Liver (tissue), 3 donors: ENCODE results near the gene TKTL2.

ENCODE experiments used
- ATF3 ChIP-seq: IDR thresholded peaks from 2 replicates; pipeline ENCODE4 v1.6.1; 2016; ENCODE audit warnings: antibody characterized with exemption
- CTCF ChIP-seq: fragments of 150-350 bp; IDR thresholded peaks from 2 replicates; pipeline ENCODE4 v1.5.1; 2017; ENCODE audit warnings: improper control_type of control experiment, low read depth, low read length; ENCODE audit not compliant: missing input control
- EGR1 ChIP-seq, 2 donors: IDR thresholded peaks; 2 replicates each; pipeline ENCODE4 v1.6.1; 2016 to 2018; ENCODE audit warnings: antibody characterized with exemption in 2 of 2, low read depth in 2 of 2
- GABPA ChIP-seq, 2 donors: IDR thresholded peaks in 1 of 2; conservative IDR thresholded peaks in 1 of 2; 2 replicates each; pipeline ENCODE4 v1.6.1; 2016; ENCODE audit warnings: antibody characterized with exemption in 2 of 2, mild to moderate bottlenecking in 1 of 2, moderate library complexity in 1 of 2
- HNF4A ChIP-seq, 2 donors: conservative IDR thresholded peaks; 2 replicates each; pipeline ENCODE4 v1.6.1; 2016; ENCODE audit warnings: antibody characterized with exemption in 2 of 2, mild to moderate bottlenecking in 2 of 2
- HNF4G ChIP-seq: IDR thresholded peaks from 2 replicates; pipeline ENCODE4 v1.6.1; 2016; ENCODE audit warnings: antibody characterized with exemption
- MAX ChIP-seq: IDR thresholded peaks from 2 replicates; pipeline ENCODE4 v1.6.1; 2016; ENCODE audit warnings: antibody characterized with exemption
- RAD21 ChIP-seq, 2 donors: IDR thresholded peaks; 2 replicates each; pipeline ENCODE4 v1.6.1; 2016; ENCODE audit warnings: antibody characterized with exemption in 2 of 2, mild to moderate bottlenecking in 2 of 2
- REST ChIP-seq: IDR thresholded peaks from 2 replicates; pipeline ENCODE4 v1.6.1; 2016; ENCODE audit warnings: antibody characterized with exemption, mild to moderate bottlenecking
- RXRA ChIP-seq, 2 donors: IDR thresholded peaks; 2 replicates each; pipeline ENCODE4 v1.6.1; 2017 to 2018; ENCODE audit warnings: antibody characterized with exemption in 2 of 2, mild to moderate bottlenecking in 1 of 2
- SP1 ChIP-seq: IDR thresholded peaks from 2 replicates; pipeline ENCODE4 v1.6.1; 2018; ENCODE audit warnings: antibody characterized with exemption, mild to moderate bottlenecking
- TAF1 ChIP-seq: conservative IDR thresholded peaks from 2 replicates; pipeline ENCODE4 v1.6.1; 2016; ENCODE audit warnings: antibody characterized with exemption, mild to moderate bottlenecking
- YY1 ChIP-seq: IDR thresholded peaks from 2 replicates; pipeline ENCODE4 v1.6.1; 2016; ENCODE audit warnings: antibody characterized with exemption, mild to moderate bottlenecking
- ZBTB33 ChIP-seq: IDR thresholded peaks from 2 replicates; pipeline ENCODE4 v1.6.1; 2016; ENCODE audit warnings: antibody characterized with exemption
- donor health status: healthy.
- donor health status: healthy.

GRCh38 chr4:163489929-163490328 is 16.4 kb upstream of the TKTL2 start:
- TF ChIP-seq CTCF, result no peak
- TF ChIP-seq MAX, result no peak
- no peak for TF ChIP-seq ATF3
- TF ChIP-seq TAF1, result no peak
- no peak for TF ChIP-seq REST
- no peak for TF ChIP-seq GABPA (IDR thresholded peaks at IDR 0.05 in 1 of 2, conservative IDR thresholded peaks at IDR 0.05 in 1 of 2)
- no peak for TF ChIP-seq RAD21 (IDR thresholded peaks at IDR 0.05)
- no peak for TF ChIP-seq ZBTB33
- TF ChIP-seq RXRA (IDR thresholded peaks at IDR 0.05), result no peak
- TF ChIP-seq YY1, result no peak
- TF ChIP-seq HNF4A (conservative IDR thresholded peaks at IDR 0.05), result no peak
- TF ChIP-seq HNF4G, result no peak
- no peak for TF ChIP-seq SP1
- no peak for TF ChIP-seq EGR1 (IDR thresholded peaks at IDR 0.05; ENCODE audit: low read depth in 2 of 2)
